Measurements from ENCODE around the gene TRIM41. TPM values are rescaled to one million over a fixed set of nuclear protein-coding genes. Genes with fewer than 3 reads are reported as not detected.
A peak's percentile ranks its signal among the peaks of the same experiment; 100 is the strongest.

The TRIM41 gene
- total and polyA plus RNA-seq, 2 of the 13 experiments (the other 11 are each of a cell fraction or from before 2014, with no cell fraction given), result 10.2 to 16.7 TPM

DNA sequence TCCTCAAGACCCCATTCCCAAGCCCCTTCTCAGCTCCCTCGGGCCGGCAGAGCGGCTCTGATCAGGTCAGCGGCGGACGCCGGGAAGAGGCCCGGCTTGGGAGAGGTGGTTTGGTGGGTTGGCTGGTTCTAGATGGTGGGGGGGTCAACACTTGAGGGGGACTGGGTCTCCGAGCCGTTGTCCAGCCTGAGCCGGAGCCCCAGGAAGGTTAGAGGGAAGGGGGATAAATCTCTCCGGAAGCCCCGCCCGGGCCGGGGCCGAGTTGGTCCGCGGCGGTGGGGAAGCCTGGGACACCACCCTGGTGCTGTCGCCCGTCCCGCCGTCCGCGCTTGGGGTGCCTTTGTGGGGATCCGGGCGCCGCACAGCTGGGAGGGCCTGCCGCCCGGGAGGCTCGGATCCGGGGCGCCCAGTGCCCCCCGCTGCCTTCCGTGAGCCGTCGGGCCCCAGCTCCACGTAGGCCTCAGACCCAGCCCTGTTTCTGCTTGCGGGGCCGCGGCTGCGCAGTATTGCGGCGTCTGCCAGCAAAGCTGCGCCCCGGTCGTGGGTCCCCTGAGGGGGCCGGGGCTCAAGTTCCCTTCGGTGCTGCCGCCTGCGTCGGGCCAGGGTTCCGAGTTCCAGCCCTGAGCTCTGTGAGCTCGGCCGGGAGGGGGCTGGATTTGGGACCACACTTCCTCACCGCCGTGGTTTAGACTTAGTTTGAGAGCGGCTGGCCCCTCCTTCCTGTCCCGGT is 38.4 kb downstream of the TRIM41 start (continued):
- TF ChIP-seq, protein P1, sequence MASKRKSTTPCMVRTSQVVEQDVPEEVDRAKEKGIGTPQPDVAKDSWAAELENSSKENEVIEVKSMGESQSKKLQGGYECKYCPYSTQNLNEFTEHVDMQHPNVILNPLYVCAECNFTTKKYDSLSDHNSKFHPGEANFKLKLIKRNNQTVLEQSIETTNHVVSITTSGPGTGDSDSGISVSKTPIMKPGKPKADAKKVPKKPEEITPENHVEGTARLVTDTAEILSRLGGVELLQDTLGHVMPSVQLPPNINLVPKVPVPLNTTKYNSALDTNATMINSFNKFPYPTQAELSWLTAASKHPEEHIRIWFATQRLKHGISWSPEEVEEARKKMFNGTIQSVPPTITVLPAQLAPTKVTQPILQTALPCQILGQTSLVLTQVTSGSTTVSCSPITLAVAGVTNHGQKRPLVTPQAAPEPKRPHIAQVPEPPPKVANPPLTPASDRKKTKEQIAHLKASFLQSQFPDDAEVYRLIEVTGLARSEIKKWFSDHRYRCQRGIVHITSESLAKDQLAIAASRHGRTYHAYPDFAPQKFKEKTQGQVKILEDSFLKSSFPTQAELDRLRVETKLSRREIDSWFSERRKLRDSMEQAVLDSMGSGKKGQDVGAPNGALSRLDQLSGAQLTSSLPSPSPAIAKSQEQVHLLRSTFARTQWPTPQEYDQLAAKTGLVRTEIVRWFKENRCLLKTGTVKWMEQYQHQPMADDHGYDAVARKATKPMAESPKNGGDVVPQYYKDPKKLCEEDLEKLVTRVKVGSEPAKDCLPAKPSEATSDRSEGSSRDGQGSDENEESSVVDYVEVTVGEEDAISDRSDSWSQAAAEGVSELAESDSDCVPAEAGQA (IDR thresholded peaks at IDR 0.05; ENCODE audit: low read depth), result no peak
- TF ChIP-seq, protein P1 (CRISPR knock-in tag; IDR thresholded peaks at IDR 0.05; ENCODE audit: borderline replicate concordance), result peak; percentile 80; the same call in 1 of the 2 replicates
- TF ChIP-seq ZNF251 (CRISPR knock-in tag; IDR thresholded peaks at IDR 0.05) (no peak), ZNF101 (CRISPR knock-in tag; IDR thresholded peaks at IDR 0.05; ENCODE audit: borderline replicate concordance, low read depth) (0 out of 2 replicates have a peak, but pooled peaks have one; percentile 40), ZKSCAN8 (CRISPR knock-in tag; IDR thresholded peaks at IDR 0.05; ENCODE audit: borderline replicate concordance) (no peak), RAD21 (CRISPR knock-in tag; IDR thresholded peaks at IDR 0.05) (no peak; the same call in 1 of the 2 replicates), KDM5B (CRISPR knock-in tag; IDR thresholded peaks at IDR 0.05; ENCODE audit: borderline replicate concordance) (peak; percentile 58), ZNF367 (CRISPR knock-in tag; IDR thresholded peaks at IDR 0.05; ENCODE audit: borderline replicate concordance) (peak; percentile 69; the same call in 1 of the 2 replicates), ZNF589 (CRISPR knock-in tag; conservative IDR thresholded peaks at IDR 0.05) (0 out of 2 replicates have a peak, but pooled peaks have one; percentile 24), ZNF296 (CRISPR knock-in tag; conservative IDR thresholded peaks at IDR 0.05) (no peak), TGIF2 (CRISPR knock-in tag; IDR thresholded peaks at IDR 0.05) (no peak), ZNF7 (CRISPR knock-in tag; IDR thresholded peaks at IDR 0.05) (no peak), ZNF879 (CRISPR knock-in tag; IDR thresholded peaks at IDR 0.05) (peak; percentile 30; the same call in 1 of the 2 replicates), HOXA9 (CRISPR knock-in tag; IDR thresholded peaks at IDR 0.05; ENCODE audit: borderline replicate concordance) (0 out of 2 replicates have a peak, but pooled peaks have one; percentile 51), NCOR1 (IDR thresholded peaks at IDR 0.05; ENCODE audit: borderline replicate concordance, low read length) (no peak), EP300 (IDR thresholded peaks at IDR 0.05; ENCODE audit: low read depth in 2 of 2, low read length in 2 of 2) (no peak), EP300 (CRISPR knock-in tag; IDR thresholded peaks at IDR 0.05; ENCODE audit: borderline replicate concordance) (no peak), ZFYVE20 (CRISPR knock-in tag; IDR thresholded peaks at IDR 0.05; ENCODE audit: borderline replicate concordance, low read depth) (no peak)
- TF ChIP-seq, protein P2, sequence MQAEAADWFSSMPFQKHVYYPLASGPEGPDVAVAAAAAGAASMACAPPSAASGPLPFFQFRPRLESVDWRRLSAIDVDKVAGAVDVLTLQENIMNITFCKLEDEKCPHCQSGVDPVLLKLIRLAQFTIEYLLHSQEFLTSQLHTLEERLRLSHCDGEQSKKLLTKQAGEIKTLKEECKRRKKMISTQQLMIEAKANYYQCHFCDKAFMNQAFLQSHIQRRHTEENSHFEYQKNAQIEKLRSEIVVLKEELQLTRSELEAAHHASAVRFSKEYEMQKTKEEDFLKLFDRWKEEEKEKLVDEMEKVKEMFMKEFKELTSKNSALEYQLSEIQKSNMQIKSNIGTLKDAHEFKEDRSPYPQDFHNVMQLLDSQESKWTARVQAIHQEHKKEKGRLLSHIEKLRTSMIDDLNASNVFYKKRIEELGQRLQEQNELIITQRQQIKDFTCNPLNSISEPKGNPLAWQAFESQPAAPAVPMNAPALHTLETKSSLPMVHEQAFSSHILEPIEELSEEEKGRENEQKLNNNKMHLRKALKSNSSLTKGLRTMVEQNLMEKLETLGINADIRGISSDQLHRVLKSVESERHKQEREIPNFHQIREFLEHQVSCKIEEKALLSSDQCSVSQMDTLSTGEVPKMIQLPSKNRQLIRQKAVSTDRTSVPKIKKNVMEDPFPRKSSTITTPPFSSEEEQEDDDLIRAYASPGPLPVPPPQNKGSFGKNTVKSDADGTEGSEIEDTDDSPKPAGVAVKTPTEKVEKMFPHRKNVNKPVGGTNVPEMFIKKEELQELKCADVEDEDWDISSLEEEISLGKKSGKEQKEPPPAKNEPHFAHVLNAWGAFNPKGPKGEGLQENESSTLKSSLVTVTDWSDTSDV (CRISPR knock-in tag; IDR thresholded peaks at IDR 0.05), result no peak
